Activated effector memory CD4-positive, alpha-beta T cell treated with Interleukin-2 at 50 U/mL for 16 hours (primary cell): ENCODE measurements around the gene NAALADL2.
"Not testable (repeated sequence)": the region's sequence is repeated elsewhere in the genome, so short reads cannot be mapped to it uniquely, and the experiment has no call there.

Experiments
- DNase-seq: peaks from one replicate; pipeline ENCODE4 v3.0.0-alpha.2; 2020

The NAALADL2 gene

DNA sequence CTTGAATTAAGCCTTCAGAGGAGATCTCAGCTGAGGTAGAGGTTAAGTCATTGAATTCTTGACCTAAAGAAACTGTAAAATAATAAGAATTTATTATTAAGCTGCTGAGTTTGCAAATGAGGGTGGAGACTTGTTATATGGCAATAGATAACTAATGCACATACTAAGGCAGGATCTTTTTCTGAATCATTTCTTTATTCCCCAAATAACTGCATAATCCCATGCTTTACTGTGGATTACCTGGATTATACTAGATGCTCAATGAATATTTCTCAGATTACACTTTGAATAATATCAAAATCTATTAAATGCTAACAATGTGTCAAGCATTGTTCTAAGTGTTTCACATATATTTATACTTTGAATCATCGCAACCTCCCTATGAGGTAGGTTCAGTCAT is 532.5 kb downstream of the NAALADL2 start:
- DNase-seq: no peak

DNA sequence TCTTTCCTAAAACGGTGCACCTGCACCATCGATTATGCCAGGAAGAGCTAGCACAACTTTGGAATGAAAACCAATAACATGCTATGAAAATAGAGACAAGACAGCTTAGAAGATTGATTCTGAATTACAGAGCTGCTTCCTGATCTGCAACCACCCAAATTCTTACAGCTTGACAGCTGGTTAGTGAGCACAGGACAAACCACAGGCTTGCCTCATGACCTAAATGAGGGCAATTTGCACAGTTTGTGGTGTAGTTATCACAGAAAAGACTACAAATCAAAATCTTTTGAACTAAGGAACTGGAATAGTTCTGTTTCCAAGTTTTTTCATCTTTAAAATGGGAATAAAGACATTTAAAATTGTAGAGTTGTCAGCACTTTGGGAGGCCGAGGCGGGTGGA is 533.5 kb downstream of the NAALADL2 start:
- no peak for DNase-seq

DNA sequence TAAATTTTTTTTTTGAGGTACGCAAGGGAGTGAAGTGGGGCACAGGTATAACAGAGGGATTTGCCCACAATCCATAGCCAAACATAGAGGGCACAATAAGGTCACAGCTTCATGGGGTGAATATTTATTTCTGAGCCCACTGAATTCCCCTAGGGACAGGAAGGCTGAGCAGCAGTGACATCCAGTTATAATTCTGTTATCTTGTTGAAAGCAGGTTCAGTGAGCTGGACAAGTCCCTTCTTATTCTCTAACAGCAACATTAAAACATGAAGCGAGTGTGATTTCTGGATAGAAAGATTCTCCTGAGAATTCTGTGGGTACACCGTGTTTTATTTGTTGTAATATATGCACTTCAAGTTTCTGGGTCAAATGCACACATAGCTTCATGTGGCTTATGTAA is 538.2 kb downstream of the NAALADL2 start:
- DNase-seq: no peak

DNA sequence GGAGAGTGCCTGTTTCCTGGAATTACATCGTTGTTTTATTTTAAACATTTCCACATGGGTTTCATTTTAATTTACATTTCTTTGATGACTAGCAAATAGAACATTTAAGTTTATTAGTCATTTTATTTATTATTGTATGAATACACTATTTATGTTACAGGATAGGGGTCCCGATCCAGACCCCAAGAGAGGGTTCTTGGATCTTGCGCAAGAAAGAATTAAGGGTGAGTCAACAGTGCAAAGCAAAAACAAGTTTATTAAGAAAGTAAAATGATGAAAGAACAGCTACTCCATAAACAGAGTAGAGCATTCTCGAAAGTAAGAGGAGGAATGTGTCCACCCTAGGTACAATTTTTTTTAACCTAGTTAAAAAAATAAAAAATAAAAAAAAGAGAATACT is 539.5 kb downstream of the NAALADL2 start:
- DNase-seq: no peak

DNA sequence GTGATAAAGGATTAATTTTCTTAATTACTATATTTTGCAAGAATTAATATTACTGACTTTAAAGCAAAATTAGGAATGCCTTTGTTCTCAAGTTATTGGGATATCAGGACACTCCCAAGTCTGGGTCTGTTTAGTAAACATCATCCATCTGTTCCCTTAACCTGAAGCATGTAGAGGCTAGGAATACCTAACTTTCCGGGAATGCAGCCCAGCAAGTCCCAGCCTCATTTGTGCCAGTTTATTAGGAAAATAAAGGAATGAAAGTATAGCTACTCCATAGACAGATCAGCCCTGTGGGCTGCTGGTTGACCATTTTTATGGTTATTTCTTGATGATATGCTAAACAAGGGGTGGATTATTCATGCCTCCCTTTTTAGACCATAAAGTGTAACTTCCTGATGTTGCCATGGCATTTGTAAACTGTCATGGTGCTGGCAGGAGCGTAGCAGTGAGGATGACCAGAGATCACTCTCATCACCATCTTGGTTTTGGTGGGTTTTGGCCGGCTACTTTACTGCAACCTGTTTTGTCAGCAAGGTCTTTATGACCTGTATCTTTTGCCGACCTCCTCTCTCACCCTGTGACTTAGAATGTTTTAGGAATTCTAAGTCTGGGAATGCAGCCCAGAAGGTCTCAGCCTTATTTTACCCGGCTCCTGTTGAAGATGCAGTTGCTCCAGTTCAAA is 540.2 kb downstream of the NAALADL2 start:
- DNase-seq: no peak

DNA sequence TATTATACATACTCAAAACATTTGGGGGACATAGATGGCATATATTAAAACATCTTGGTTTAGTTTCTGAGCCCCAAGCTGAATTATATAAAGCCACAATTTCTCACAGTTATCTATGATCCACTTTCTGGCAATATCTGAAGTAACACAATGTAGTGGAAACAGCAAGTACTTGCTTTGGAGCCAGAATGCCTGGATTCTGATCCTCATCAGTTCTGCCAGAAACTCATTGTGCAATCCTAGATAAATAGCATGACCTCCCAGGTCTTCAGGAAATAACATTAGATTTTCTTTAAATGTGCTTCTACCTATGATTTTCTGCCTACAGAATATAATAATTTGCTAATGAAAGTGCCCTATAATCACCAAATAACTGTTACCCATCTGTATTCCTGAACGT is 544.9 kb downstream of the NAALADL2 start:
- no peak for DNase-seq

DNA sequence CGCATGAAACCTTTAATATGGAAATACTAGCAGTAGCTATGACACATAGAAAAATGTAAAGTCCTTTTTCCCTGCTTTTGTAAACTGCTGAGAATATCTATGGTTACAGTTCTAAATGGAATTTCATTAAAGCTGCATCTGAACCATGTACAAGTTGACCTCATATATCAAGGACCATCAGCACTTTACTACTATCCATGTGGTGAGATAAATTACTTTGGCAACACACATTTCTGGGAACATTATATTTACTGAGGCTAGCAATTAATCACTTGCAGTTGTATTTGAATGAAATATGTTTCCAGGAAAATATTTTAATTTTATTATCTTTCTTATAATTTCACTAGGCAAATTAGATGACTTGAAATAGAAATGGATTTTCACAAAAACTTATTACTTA is 545.5 kb downstream of the NAALADL2 start:
- DNase-seq: no peak

DNA sequence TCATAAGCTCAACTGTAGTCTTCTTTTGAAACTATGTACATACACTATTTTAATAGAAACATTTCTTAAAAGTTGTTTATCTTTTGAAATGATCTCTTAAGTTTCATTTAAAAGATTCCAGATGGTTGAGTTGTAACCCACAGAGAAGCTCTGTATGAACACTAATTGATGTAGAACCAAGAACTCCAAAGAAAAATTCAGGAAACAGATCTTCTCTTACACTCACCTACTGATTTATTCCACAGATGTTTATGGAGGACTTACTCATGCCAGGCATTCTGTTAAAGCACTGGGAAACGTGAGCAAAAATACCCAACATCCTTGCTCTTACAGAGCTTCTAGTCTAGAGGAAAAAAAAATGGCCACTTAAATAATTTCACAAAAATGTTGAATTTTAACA is 551.1 kb downstream of the NAALADL2 start:
- no peak for DNase-seq

DNA sequence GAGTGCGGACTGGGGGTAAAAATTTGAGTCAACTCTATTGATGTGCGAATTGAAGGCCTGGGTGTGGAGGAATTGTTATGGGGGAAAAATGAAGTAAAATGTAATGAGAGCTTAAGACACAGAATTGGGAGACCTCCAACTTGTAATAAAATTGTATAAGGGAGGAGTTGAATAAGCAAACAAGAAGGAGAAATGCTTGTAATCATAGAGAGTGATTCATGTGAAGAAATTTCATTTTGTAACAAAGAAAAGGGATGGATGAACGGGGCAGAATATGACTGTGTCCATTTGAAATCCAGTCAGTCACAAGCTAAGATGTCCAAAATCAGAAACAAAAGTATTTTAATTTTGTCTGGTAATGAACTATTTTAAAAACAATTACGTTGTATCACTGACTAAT is 552.3 kb downstream of the NAALADL2 start:
- no peak for DNase-seq

DNA sequence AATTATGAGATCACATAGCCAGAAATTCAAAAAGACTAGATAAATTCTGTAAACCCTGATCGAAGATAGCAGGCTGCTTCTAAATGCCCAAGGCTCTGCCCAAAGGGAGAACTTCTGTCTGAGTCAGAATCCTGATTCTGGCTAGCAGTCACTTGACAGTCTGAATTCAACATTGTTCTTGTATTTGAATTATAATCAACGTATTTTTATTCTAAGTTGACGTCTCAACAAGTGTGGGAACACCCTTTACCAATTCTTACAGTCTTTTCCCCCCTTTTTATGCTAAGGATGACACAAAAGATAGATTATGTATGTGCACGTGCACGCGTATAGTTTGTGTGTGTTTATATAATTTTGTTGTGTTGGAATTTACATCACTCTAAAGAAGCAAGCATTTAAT is 552.8 kb downstream of the NAALADL2 start:
- no peak for DNase-seq

DNA sequence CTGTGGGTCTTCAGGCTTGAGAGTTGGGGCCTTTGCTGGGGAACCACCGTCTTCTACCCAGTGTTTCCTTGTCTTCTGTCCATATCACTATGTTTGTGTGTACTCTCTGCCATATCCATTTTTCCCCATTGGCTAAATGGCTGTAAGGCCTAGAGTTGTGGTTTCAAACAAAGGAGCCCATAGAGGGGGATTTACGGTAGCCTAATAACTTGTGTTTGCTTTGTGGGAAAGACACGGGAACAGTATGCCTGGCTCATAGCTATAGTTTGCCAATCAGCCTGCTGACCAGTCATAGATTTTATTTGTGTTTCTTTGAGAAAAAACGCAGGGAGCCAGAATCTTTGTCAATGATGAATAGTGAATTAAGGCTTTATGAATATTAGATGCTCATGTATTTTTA is 554.8 kb downstream of the NAALADL2 start:
- no peak for DNase-seq

DNA sequence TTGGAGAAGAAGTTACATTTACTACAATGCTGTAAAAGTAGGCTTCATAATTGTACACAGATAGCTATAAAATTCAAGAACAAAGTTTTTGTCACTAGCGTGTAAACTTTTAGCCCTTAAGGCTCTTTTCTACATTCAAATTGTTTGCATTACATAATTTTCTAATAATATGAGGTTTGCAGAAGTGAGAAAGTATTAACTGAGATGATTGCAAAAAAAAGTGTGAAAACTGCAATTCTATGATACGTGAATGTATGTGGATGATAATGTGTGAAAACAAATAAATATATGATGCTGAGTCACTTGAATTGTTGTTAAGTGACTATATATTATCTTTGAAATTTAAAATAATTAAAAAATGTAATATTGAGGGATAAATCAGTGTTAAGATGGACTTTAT is 557.5 kb downstream of the NAALADL2 start:
- DNase-seq: no peak

DNA sequence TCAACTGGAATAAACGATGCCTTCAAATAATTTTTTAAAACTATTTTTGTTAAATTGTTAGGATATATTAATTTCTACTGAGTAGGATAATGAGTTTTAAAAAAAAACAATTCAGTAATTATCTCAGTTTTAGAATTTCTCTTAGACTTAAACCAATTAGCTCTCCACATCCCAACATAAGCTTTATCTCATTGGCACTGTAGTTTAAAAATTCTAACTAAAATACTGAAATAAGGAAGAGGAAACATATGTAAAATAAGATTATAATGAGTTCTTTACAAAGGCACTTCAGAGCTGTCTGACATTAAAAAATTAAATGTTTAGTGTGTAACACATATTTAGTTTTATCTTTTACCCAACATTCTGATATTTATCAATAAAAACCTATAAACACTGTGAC is 558.3 kb downstream of the NAALADL2 start:
- no peak for DNase-seq

DNA sequence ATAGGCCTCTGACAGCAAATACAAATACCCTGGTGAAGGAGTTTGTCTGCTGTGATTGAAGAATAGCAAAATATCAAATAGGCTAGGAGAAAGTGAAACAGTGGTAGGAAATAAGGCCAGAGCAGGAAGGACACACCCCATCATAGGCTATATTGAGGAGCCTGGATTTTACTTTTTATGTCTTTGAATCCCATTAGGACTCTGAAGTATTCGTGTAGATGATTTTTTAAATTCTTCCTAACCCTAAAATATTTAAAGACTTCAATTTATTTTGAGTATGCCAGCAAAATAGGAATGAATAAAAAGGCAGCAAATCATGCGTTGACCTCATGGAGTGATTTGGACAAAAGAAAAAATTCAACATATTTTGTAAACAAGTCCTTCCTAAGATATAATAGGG is 562.8 kb downstream of the NAALADL2 start:
- DNase-seq: no peak

DNA sequence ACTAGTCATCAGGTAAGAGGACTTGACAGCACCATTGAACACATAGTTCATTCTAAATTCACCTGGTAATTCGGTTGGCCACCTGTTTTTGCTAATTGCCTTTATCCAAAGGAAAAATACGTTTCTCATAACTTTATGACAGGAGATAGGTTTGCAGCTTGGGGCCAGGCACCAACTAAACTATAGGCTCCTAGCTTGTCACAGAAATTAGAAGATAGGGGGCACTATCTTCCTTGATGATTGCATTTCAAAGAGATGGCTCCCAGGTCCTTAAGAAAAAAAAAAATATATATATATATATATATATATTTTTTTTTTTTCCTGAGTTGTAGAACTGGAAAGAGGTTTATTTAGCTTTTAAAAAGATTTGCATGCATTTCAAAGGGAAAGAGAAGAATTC is 563.6 kb downstream of the NAALADL2 start:
- DNase-seq: no peak

DNA sequence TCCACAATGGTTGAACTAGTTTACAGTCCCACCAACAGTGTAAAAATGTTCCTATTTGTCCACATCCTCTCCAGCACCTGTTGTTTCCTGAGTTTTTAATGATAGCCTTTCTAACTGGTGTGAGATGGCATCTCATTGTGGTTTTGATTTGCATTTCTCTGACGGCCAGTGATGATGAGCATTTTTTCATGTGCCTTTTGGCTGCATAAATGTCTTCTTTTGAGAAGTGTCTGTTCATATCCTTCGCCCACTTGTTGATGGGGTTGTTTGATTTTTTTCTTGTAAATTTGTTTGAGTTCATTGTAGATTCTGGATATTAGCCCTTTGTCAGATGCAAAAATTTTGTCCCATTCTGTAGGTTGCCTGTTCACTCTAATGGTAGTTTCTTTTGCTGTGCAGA is 564.7 kb downstream of the NAALADL2 start:
- not testable (repeated sequence) for DNase-seq

DNA sequence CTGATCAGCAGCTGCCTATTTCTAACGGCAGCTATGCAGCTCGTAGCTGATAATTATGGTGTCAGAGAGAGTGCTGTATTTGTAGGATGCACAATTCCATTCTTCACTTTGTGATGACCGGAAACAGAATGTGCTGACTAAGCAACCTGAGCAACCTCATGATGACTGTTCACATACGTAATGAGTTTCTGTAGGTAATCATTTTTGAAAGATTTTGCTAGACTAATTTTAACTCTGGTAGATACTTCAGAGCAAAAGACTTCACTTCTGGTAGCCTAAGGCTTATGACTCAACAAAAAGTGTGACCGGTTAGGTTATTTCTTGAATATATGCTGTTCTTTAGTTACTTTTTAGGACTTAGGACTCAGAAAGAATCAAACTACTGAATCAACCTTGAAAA is 567.7 kb downstream of the NAALADL2 start:
- DNase-seq: no peak

DNA sequence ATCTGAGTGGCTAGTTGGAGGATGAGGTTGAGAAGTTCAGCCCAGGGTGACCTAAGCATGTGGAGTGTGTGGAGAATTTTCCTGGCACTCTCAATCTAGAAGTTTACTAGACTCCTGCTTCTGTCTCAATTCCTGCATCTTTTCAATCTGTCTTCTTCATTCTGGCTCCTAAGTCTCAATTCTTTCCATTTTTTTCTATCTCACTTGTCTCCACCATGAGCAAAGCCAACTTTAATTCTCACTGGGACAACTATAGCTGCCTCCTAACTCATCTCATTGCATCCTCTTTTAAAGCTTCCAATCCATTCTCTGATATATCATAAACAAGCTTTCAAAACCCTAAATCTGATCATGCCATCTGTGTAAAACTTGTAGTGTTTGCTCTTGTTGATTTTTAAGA is 569.3 kb downstream of the NAALADL2 start:
- DNase-seq: no peak

DNA sequence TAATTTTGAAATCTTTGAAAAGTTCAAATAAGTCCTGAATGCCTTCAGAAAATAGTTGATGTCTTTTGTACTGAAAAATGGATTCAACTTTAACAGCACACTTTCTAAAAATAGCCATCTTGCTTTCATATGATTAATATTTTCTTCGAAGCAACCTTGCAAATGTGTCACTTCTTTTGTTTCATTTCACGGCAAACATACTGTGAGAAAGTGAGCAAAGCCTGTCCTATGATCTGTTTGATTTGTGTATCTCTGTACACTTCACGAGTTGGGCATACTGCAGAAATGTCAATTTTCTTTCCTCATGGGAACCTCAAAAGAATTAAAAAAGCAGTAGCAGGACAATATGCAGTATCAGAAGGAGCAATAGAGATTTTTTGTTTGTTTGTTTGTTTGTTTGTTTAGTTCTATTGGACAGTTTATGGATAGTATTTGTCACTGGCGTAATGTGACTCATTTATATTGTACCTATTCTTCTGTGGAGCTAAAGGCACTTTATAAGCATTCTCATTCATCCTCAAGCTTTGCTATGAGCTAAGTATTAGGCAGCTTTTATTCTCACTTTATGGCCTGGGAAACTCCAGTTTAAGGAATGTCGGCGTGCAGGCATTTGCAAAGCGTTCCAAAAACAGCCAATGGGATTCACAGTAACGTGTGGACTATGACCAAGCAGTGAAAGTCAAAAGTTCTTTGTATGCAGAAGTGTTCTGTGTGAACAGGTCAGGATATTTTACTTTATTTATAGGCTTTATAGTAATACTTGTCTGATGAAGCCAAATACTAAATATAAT is 572.0 kb downstream of the NAALADL2 start:
- no peak for DNase-seq

DNA sequence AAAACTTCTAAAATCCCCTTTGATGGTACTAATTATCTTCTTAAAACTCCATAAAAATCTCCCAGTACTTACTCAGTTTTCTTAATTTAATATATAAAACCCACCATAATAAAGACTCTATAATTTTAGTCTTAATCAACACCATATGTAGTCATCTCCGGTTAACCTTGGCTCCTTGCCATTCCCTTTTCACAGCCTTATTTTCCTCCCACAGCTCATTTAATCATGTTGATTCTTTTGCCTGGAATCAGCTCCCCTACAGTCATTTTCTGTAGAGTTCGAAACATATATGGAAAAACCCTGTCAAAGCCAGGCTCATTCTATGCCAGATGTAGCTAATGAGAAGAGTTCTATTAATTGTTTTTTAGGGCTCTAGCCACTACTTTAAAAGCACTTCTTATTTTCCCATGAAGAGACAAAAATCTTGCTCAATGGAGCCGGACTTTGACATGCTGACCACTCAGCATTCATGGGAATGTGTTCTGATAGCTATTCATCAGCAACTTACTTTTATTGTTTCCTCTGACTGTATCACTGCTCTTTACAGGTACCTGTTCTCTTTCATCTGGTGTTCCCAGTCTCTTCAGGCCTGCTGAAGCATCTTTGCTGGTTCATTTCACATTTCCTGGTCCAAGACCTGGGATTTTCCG is 573.4 kb downstream of the NAALADL2 start:
- DNase-seq: no peak

DNA sequence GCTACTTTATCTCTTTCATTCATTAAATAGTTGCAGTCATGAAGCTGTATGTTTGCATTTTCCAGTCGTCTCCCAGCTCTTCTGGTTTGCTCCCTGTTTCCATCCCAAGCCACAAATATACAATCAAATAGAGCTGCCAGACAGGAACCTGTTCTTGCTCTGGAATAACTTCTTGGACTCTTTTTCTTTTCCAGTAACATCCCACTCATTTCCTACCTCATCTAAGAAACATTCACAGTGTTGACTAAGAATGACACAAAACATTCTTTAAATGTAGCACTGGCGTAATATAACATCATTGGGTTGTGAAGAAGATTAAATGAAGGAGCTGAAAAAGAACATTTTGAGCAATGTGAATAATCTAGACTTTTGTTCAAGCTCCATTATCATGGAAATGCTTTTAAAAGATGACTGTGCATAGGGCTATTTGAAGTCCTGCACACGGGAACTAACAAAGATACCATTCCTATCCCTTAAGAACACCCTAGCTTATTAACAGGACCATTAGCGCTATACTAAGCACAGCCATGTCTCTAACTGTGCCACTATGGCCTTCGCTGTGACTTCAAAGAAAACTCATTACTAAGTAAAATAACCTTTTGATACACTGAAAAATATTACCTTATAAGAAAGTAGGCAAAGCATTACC is 574.0 kb downstream of the NAALADL2 start:
- DNase-seq: no peak

DNA sequence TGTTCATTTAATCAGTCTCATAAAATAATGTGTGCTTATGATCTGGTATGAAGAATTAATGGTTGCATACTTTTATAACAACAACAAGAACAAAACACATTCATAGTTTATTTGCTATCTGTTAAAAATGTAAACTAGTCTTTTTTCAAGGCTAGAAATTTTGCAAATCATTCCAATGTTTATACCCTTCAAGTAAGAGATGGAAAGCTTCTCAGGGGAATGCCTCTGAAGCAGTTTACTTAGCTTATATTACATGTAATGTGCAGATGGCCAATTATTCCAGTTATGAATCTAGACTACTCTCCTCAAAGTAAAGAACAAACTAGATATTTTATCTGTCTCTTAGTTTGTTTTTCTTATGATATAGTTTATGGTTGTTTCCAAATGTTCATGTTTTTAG is 575.4 kb downstream of the NAALADL2 start:
- no peak for DNase-seq

DNA sequence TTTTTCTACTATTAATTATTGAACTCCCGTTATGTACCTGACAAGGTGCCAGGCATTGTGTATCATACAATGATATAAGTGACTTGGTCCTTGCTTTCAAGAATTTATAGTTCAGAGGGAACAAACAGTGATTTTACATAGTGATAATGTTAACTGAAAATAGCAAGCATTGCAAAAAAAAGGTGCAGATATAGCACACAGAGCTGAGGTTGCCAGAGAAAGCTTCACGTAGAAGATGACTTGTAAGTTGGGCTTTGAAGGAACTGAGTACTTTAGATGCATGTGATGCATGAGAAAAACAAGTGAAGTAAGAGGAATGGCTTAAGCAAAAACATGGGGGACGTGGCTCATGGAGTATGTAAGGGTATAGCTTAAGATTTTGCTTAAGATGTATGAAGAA is 584.5 kb downstream of the NAALADL2 start:
- no peak for DNase-seq

DNA sequence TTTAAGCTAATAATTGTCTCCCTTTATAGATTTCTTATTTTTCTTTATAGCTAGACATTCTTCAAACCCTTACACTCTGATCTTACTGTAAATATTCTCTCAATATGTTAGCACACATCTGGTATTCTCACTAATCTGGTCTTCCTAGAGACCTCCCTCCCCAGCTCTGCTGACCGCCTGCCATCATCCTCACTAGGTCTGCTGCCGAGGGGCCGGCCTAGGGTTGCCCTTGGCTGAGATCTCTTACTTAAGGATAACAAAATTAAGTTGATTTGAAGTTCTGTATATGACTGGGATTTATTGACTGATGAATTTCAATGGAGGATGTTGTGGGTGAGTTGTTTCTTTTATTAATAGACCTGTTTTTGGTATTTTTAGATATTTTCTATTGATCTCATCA is 586.6 kb downstream of the NAALADL2 start:
- no peak for DNase-seq
